Thymus (tissue), 11 donors: ENCODE measurements around the gene LAMB1. TPM values are rescaled to one million over a fixed set of nuclear protein-coding genes. Genes with fewer than 3 reads are reported as not detected.

ENCODE experiments used
- DNase-seq, 9 donors: peaks; one replicate each; pipeline ENCODE4 v3.0.0-alpha.2; 2013; ENCODE audit warnings: low spot score in 9 of 9, low read depth in 6 of 9, missing footprints in 1 of 9
- H3K27ac ChIP-seq, 2 donors: one replicate each; pipeline ENCODE4 v1.5.1; 2013; ENCODE audit warnings: control low read depth in 1 of 2, low read depth in 1 of 2, low read length in 1 of 2, mild to moderate bottlenecking in 1 of 2, moderate library complexity in 1 of 2
- H3K27me3 ChIP-seq, 2 donors: one replicate each; pipeline ENCODE4 v1.5.1; 2013; ENCODE audit warnings: low read length in 1 of 2; ENCODE audit not compliant: control insufficient read depth in 2 of 2, insufficient read depth in 1 of 2
- H3K36me3 ChIP-seq, 2 donors: one replicate each; pipeline ENCODE4 v1.5.1; 2013; ENCODE audit warnings: low read length in 1 of 2, mild to moderate bottlenecking in 1 of 2, moderate library complexity in 1 of 2; ENCODE audit not compliant: control insufficient read depth in 2 of 2, insufficient read depth in 2 of 2
- H3K4me1 ChIP-seq, 2 donors: one replicate each; pipeline ENCODE4 v1.5.1; 2013; ENCODE audit warnings: low read length in 2 of 2; ENCODE audit not compliant: control insufficient read depth in 2 of 2, insufficient read depth in 2 of 2
- H3K4me3 ChIP-seq, 2 donors: one replicate each; pipeline ENCODE4 v1.5.1; 2013; ENCODE audit warnings: low read length in 2 of 2, control low read depth in 1 of 2, mild to moderate bottlenecking in 1 of 2
- H3K9me3 ChIP-seq, 2 donors: one replicate each; pipeline ENCODE4 v1.5.1; 2013; ENCODE audit warnings: low read length in 1 of 2, mild to moderate bottlenecking in 1 of 2; ENCODE audit not compliant: control insufficient read depth in 2 of 2, insufficient read depth in 1 of 2
- WGBS: extraction: QIAGEN DNeasy Blood & Tissue Kit; methylation state at CpG from one replicate; pipeline ENCODE4 v1.1.7; 2013; 5-methylcytosine and 5-hydroxymethylcytosine counted together
- polyA plus RNA-seq: library from polyadenylated mRNA; stranded (reverse); fragments of 200-250 nt; gene quantifications from one replicate; pipeline ENCODE4 v1.2.3, GENCODE V29; 2013
- total RNA-seq: library from RNA; stranded (reverse); fragments of 120-200 nt; gene quantifications from one replicate; pipeline ENCODE4 v1.2.4, GENCODE V29; 2013
- donor health status: healthy.

Gene LAMB1
- total and polyA plus RNA-seq, 2 donors: 33.4 to 251 TPM

- no peak for DNase-seq
- no peak overlapping the region for H3K27ac ChIP-seq
- H3K4me1 ChIP-seq: no peaks in the 10 kb centered on the region
- no peak overlapping the region for H3K4me3 ChIP-seq
- no peaks in the 10 kb centered on the region for H3K36me3 ChIP-seq
- 96% methylated on average over 8 of the region's 8 CpGs for WGBS
- no peaks in the 10 kb centered on the region for H3K9me3 ChIP-seq
- peaks cover 0 to 2% of the 10 kb centered on the region in 2 donors for H3K27me3 ChIP-seq
These were observed 22.2 kb downstream of the LAMB1 start for GRCh38 chr7:107980671-107981190.

- no peaks in the 10 kb centered on the region for H3K36me3 ChIP-seq
- peaks cover 0 to 2% of the 10 kb centered on the region in 2 donors for H3K27me3 ChIP-seq
- no peaks in the 10 kb centered on the region for H3K4me1 ChIP-seq
- WGBS: 98% methylated on average over 3 of the region's 3 CpGs
- H3K27ac ChIP-seq: no peak overlapping the region
- DNase-seq: no peak
- no peak overlapping the region for H3K4me3 ChIP-seq
- no peaks in the 10 kb centered on the region for H3K9me3 ChIP-seq
These were observed 22.8 kb downstream of the LAMB1 start for GRCh38 chr7:107980171-107980570.

DNA sequence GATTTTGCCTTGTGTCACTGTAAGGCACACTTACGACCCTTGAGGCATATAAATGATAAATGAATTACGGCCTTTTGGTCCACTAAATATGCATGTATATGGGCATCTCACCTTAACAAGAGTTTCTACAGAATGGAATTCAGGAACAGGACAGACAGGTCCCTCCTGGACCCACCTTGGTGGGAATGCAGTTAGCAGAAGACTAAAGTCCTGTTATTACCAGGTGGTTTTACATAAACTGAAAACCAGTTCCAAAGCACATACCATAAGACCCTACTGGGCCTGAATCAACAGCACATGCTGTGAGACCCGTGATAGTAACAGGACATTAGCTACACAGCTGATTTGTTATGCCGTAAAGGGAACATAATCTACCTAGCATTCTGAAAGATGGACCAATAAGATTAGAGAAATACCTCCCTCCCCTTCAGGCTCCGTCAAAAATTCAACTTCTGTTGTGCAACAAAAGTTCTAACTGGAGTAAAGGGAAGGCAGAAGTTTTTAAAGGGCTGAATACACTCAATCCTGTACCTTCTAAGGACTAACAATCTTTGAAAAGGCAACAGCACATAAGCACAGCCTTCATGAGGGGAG is 24.0 kb downstream of the LAMB1 start:
- peaks cover 0 to 2% of the 10 kb centered on the region in 2 donors for H3K27me3 ChIP-seq
- no peaks in the 10 kb centered on the region for H3K4me1 ChIP-seq
- no peaks in the 10 kb centered on the region for H3K9me3 ChIP-seq
- no peaks in the 10 kb centered on the region for H3K36me3 ChIP-seq
- DNase-seq: no peak
- no peak overlapping the region for H3K27ac ChIP-seq
- no peak overlapping the region for H3K4me3 ChIP-seq
- WGBS: 97% methylated on average over 5 of the region's 5 CpGs

- no peaks in the 10 kb centered on the region for H3K36me3 ChIP-seq
These were observed 25.9 kb downstream of the LAMB1 start for GRCh38 chr7:107977048-107977447.

DNA sequence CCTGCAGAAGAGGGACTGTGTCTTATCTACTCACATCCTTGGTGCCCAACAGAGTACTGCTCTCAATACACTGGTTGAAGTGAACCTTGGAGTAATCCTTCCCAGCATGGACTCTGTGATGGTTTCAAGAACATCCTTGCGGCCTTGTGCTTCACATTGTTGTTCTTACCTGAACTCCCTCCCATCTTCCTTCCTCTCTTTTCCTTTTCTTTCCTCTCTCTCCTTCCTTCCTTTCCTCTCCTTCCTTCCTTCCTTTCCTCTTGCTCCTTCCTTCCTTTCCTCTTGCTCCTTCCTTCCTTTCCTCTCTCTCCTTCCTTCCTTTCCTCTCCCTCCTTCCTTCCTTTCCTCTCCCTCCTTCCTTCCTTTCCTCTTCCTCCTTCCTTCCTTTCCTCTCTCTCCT is 26.3 kb downstream of the LAMB1 start:
- 60% methylated on average over 1 of the region's 1 CpG for WGBS
- no peak overlapping the region for H3K27ac ChIP-seq

More at GRCh38 chr7:107977048-107977447, 25.9 kb downstream of the LAMB1 start:
- Histone ChIP-seq H3K9me3 (no peaks in the 10 kb centered on the region), H3K27me3 (peaks cover 0 to 2% of the 10 kb centered on the region in 2 donors), H3K4me3 (no peak overlapping the region), H3K27ac (no peak overlapping the region), H3K4me1 (peaks cover 0 to 1% of the 10 kb centered on the region in 2 donors)
- DNase-seq: no peak
- 93% methylated on average over 4 of the region's 4 CpGs for WGBS

DNA sequence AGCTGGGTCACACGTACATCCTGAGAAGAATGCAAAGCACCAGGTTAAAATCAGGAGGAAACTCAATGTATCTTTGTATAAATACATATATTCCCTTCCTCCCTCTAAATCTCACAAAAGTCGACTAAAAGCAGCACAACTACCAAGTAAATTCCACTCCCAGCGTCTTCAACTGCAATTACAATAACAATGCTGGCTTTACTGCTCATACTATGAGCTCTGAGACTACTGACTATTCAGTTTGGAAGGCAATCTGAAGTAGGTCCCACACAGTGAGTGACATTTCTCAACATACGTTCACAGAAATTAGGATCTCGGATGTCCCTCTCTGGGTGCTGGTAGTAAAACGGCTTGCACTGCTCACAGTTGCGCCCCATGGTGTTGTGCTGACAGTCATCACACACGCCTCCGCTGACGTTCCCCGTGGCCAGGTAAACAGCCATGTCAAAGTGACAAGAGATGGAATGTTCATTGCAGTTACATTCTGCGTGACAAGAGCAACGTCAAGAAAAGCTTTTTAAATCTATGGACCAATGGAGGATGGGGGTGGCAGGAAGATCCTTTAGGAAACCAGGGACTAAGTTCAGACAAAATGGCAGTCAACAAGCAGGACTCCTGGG is 27.5 kb downstream of the LAMB1 start:
- WGBS: 94% methylated on average over 13 of the region's 13 CpGs
- H3K4me3 ChIP-seq: no peak overlapping the region
- DNase-seq: no peak
- H3K27ac ChIP-seq: no peak overlapping the region
- peaks cover 0 to 2% of the 10 kb centered on the region in 2 donors for H3K4me1 ChIP-seq
- no peaks in the 10 kb centered on the region for H3K9me3 ChIP-seq
- H3K27me3 ChIP-seq: peaks cover 0 to 2% of the 10 kb centered on the region in 2 donors
- H3K36me3 ChIP-seq: no peaks in the 10 kb centered on the region

More for the DNA sequence above, 26.3 kb downstream of the LAMB1 start:
- H3K4me1 ChIP-seq: peaks cover 0 to 2% of the 10 kb centered on the region in 2 donors
- H3K9me3 ChIP-seq: no peaks in the 10 kb centered on the region
- no peak overlapping the region for H3K4me3 ChIP-seq
- no peak for DNase-seq
- no peaks in the 10 kb centered on the region for H3K36me3 ChIP-seq
- peaks cover 0 to 2% of the 10 kb centered on the region in 2 donors for H3K27me3 ChIP-seq

DNA sequence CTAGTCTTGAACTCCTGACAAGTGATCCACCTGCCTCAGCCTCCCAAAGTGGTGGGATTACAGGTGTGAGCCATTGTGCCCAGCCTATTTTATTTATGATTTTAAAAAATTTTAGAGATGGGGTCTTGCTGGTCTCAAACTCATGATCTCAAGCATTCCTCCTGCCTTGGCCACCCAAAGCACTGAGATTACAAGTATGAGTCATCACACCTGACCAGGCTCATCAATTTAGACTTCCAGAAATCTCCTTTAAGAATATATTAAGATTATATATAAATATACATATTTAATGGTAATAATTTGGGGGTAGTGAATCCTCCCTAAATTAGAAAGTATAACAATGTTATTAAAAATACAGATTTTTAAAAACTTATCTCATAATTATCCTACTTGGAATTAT is 29.1 kb downstream of the LAMB1 start:
- Histone ChIP-seq H3K4me3 (no peak overlapping the region), H3K27me3 (peaks cover 0 to 2% of the 10 kb centered on the region in 2 donors), H3K27ac (no peak overlapping the region), H3K9me3 (no peaks in the 10 kb centered on the region), H3K4me1 (peaks cover 0 to 2% of the 10 kb centered on the region in 2 donors), H3K36me3 (no peaks in the 10 kb centered on the region)
- DNase-seq: no peak

DNA sequence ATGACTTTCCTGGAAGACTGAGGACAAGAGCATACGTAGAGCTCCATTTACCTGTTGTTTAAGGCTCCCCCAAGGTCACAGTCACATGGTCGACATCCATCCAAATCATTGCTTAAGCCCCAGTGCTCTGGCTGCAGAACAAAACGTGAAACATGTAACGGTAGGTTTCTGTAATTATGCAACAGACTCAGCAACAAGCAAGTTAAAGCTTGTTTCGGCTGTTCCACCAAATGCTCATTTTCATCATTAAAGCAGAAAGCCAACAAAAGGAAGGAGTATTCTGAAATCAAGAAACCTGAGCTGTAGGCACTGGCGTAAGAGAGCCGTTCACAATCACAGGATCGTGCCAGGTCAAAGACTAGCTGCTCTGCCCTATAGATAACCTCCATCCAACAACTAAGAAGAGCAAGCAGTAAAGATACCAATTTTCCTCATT is 30.0 kb downstream of the LAMB1 start:
- no peak for DNase-seq
- H3K27ac ChIP-seq: peak overlapping the region; percentile 25 to 63
- 93% methylated on average over 8 of the region's 8 CpGs for WGBS

DNA sequence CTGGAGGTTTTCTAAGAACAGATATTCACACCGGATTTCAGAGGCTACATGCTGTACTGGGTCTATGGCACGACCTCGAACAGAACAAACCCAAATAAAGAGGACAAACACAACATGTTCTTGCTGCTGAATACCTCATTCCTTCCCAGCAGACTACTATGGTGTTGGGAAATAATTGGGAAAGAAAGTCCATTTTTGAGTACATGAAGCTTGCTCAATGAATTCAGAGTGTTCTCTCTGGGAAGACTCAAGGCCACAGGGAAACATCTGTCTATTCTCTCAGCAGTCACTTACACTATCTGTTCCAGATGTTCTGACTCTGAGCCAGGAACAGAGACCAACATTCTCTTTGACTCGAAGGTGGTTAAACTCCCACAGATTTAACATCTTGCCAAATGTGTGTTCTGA is 30.9 kb downstream of the LAMB1 start:
- Histone ChIP-seq H3K27ac (peak overlapping the region; percentile 36 to 69), H3K4me1 (peaks cover 0 to 2% of the 10 kb centered on the region in 2 donors)
- 93% methylated on average over 4 of the region's 4 CpGs for WGBS

More for the DNA sequence above, 30.0 kb downstream of the LAMB1 start:
- no peak overlapping the region for H3K4me3 ChIP-seq
- no peaks in the 10 kb centered on the region for H3K36me3 ChIP-seq
- peaks cover 0 to 2% of the 10 kb centered on the region in 2 donors for H3K4me1 ChIP-seq
- no peaks in the 10 kb centered on the region for H3K9me3 ChIP-seq
- H3K27me3 ChIP-seq: peaks cover 0 to 2% of the 10 kb centered on the region in 2 donors

More for the DNA sequence above, 30.9 kb downstream of the LAMB1 start:
- H3K9me3 ChIP-seq: no peaks in the 10 kb centered on the region
- DNase-seq: no peak
- peaks cover 0 to 2% of the 10 kb centered on the region in 2 donors for H3K27me3 ChIP-seq
- H3K36me3 ChIP-seq: no peaks in the 10 kb centered on the region
- H3K4me3 ChIP-seq: no peak overlapping the region
